HG03571 (cell line): Measurements from ENCODE around the gene TANC1.

Experiments used
- ATAC-seq: cut with Tn5 transposase; IDR thresholded peaks from one replicate; pipeline ENCODE4 v1.9.1; 2021; ENCODE audit not compliant: unreplicated experiment

Gene TANC1

GRCh38 chr2:158968396-158969161 lies at the start of gene TANC1:
TSS of gene TANC1 (plus strand) at chr2:158968640. CDS start at chr2:159065911, 97,271 bp downstream.
- peak; percentile 79 for ATAC-seq

- no peak for ATAC-seq
Observed at GRCh38 chr2:158921599-158922408, 46.6 kb upstream of the TANC1 start.

DNA sequence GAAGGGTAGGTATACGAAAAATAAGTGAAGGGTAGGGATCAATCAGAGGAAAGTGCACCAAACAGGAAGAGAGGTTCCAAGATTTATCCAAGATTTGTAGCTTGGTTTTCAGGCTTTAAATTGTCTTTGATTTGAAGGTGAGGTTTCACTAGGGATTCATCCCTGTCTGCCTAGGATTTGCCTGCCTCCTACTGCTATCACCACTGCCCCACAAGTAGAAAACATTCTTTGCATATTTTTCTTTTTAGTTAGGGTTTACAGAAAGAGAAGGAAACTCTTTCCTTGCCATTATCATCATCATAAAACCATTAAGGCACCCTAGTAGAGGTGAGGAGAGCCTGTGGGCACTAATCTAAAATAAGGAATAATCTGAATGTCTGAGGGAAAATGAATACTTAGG lies 45.8 kb upstream of the TANC1 start:
- no peak for ATAC-seq

DNA sequence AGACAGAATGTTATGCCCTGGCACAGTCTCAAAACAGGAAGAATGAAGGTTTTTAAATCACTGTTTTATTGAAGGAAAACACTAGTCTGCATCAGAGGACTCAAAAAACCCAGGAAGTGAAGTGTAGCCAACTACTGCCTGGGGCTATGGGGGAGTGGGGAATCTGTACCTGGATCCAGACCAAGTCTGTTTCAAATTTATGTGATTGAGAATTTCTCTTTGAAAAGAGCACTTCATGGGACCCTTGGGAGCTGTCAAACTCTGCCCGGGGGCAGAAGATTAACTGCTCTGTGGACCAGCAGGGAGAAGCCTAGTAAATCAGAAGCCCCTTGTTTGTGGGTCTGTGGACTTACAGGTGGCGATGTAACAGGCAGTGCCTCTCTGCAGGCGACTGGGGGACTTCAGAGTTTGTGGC lies 45.3 kb upstream of the TANC1 start:
- ATAC-seq, result no peak

GRCh38 chr2:158923641-158924040 lies 44.8 kb upstream of the TANC1 start:
- no peak for ATAC-seq

DNA sequence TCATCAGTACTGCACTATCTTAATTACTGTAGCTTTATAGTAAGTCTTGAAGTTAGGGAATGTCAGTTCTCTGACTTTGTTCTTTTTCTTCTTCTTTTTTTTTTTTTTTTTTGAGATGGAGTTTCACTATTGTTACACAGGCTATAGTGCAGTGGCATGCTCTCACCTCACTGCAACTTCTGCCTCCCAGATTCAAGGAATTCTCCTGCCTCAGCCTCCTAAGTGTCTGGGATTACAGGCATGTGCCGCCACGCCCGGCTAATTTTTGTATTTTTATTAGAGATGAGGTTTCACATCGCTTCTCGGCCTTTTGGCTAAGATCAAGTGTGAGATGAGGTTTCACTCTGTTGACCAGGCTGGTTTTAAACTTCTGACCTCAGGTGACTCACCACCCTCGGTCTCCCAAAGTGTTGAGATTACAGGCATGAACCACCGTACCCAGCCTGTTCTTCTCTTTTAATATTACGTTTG lies 41.9 kb upstream of the TANC1 start:
- no peak for ATAC-seq

DNA sequence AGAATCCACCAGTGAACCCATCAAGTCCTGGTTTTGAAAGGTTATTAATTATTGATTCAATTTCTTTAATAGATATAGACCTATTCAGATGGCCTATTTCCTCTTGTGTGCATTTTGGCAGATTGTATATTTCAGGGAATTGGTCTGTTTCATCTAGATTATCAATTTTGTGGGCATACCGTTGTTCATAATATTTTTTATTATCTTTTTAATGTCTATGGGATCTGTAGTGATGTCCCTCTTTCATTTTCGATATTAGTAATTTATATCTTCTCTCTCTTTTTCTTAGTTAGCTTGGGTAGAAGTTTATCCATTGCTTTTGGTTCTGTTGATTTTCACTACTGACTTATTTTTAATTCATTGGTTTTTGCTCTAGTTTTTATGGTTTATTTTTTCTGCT lies 39.9 kb upstream of the TANC1 start:
- no peak for ATAC-seq

- no peak for ATAC-seq
Observed at GRCh38 chr2:158928965-158929364, 39.5 kb upstream of the TANC1 start.

DNA sequence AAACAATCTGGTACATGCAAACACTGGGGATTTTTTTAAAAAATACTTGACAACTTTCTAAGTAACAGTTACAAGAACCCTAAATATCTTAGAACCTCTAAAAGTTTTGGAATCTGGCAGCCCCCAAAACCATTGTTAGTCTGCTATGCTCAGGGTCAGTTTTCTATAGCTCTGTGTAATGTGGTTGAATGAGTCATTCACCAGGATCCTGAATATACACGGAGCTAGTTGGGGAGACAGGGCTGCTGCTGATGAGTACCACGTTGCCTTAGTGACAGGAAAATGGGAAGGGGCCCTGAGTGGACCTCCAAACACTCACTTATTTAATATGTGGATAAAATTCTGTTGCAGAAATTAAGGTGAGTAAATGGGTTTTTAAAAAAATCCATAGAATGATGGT lies 36.9 kb upstream of the TANC1 start:
- no peak for ATAC-seq

- ATAC-seq, result no peak
Observed at GRCh38 chr2:158932131-158932645, 36.3 kb upstream of the TANC1 start.

DNA sequence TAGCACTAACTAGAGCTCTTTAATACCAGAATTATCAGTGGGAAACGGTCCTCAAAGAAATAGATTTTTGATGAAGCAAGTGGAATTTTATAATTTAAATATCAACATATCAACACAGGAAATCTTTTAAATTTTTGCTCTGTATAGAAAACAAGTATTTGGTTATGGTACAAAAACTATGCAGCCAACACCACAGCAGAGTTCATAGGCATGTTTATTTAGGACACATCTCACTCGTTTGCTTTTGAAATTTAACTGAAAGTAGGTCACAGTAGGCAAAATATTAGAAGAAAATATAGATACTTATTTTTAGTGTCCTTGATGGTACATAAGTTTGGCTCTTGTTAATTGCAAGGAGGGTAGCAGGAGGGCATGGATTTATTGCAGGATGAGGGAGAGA lies 34.3 kb upstream of the TANC1 start:
- no peak for ATAC-seq

- no peak for ATAC-seq
Observed at GRCh38 chr2:158935617-158936016, 32.8 kb upstream of the TANC1 start.

- no peak for ATAC-seq
Observed at GRCh38 chr2:158936978-158937377, 31.5 kb upstream of the TANC1 start.

GRCh38 chr2:158940356-158940755 lies 28.1 kb upstream of the TANC1 start:
- no peak for ATAC-seq

DNA sequence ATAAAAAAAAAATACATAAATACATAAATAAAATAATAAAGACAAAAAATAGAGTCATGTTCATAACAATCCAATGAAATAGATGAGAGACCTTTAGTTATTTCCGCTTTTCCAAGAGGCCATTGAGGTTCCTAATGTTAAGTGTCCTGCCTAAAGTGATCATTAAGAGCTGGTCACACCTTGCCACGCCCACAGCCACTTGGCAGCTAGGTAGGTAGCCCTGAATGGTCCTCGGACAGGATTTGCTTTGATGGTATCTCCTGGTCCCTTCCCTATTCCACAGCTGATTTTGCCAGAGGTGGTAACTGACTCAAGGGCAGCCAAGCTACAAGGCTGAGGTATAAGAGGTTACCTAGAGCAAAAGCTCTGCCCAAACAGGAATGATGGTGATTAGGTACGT lies 24.5 kb upstream of the TANC1 start:
- ATAC-seq, result no peak

- no peak for ATAC-seq
Observed at GRCh38 chr2:158948964-158949699, 19.3 kb upstream of the TANC1 start.

GRCh38 chr2:158953454-158953853 lies 15.0 kb upstream of the TANC1 start:
- no peak for ATAC-seq

DNA sequence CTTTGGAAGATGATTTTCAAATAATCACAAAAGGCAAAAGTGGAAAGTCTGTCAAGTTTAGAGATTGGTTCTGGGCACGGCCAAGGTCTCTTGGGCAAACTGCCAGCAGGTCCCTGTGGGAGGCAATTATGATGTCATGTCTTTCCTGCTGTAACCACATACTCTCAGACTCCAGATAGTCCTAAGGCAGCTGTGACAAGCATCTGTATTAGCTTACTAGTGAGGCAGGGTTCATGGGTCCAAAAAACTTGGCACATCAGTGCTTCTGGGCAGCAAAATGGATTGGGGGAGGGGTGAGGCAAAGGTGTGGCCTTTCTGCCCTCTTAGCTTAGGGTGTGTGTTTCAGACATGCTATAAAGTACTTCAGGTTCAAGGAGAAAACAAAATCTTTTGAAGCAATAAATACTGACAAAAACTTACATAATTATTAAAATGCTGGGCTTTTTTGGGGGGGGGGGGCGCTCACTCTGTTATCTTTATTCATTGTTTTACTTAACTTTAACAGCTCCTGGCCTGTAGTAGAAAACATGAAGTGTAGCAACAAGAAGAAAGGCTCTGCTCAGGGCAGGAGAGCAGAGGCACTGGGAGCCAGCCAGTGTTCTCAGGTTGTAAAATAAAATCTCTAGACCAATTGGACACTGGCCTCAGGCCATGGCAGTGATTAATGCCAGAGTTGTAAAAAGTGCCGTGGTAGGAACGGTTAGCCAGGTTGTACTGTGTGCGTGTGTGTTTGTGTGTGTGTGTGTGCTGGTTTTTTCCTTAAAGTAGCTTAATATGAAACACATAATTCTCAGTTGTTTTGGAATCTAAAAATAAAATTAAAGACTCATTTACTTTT lies 14.3 kb upstream of the TANC1 start:
- ATAC-seq, result peak; percentile 64

DNA sequence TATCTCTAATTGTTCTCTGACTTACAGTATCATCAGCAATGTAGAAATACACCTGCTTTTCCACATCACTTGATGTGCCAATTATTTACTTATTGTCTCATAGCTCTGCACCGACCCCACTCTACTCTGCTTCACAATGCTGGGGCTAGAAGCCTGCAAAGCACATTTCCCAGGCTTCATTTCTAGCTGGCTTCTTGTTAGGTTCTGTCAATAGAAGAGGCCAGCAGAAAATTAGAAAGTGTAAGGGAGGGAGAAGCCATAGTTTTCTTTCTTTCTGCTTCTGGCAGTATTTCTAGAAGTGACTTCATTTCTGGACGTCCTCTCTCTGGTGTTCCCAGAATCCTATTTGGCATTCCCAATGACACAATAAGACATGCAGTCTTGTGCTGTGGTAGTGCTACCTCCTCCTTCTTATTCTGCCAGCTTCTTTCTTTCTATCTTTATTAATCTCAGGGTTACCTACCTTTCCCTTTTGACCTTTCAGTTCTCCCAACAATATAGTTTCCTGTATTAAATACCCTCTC lies 12.5 kb upstream of the TANC1 start:
- ATAC-seq, result no peak

DNA sequence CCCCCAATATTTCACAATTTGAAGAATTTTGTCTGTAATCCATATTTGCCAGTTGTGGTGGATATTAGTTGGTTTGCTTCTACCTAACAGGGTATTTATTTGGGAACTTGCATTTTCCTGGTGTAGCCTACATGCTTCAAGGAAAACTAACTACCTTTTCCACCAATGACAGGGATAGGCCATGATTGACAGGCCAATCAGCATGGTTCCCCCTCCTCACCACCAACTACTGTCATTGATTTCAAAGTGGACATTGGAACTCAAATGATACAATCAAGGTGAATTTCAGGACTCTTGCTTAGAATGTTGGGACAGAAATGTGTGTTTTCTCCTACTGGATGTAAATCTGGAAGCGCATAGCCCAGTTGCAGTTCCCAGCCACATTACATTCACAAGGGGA lies 10.1 kb upstream of the TANC1 start:
- no peak for ATAC-seq
